GM19397 (cell line): ENCODE data around the gene HLA-E.
"Not testable (repeated sequence)": the region's sequence is repeated elsewhere in the genome, so short reads cannot be mapped to it uniquely, and the experiment has no call there.

ENCODE experiments used
- ATAC-seq: cut with Tn5 transposase; IDR thresholded peaks from one replicate; pipeline ENCODE4 v1.9.1; 2021; ENCODE audit warnings: mild to moderate bottlenecking, moderate library complexity; ENCODE audit not compliant: unreplicated experiment

Gene HLA-E

DNA sequence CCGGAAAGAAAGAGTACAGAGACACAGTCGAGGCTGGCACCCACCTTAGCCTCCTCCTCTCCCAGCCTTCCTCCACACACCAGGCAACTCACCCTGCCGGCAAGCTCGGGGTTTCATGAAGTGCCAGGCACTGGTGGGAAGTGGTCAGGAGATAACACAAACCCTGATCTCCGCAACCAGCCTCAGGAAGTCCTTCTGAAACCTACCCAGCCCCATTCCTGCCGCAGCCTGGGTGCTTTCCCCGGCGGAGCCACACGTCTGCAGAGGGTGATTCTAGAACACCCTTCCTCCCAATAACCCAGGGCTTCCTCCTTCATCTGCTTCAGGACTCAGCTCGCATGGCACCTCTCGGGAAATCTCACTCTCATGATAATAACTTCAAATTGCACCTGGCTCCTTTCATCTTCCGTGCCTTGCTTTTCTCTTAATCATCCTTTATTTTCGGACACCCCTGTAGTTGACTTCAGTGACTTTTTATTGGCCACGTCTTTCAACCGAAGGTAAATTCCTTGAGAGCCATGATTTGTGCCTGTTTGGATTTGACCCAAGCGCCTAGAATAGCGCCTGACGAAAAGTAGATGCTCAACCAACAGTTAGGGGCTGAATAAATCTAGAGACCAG lies 8.7 kb upstream of the HLA-E start:
- ATAC-seq, result no peak

DNA sequence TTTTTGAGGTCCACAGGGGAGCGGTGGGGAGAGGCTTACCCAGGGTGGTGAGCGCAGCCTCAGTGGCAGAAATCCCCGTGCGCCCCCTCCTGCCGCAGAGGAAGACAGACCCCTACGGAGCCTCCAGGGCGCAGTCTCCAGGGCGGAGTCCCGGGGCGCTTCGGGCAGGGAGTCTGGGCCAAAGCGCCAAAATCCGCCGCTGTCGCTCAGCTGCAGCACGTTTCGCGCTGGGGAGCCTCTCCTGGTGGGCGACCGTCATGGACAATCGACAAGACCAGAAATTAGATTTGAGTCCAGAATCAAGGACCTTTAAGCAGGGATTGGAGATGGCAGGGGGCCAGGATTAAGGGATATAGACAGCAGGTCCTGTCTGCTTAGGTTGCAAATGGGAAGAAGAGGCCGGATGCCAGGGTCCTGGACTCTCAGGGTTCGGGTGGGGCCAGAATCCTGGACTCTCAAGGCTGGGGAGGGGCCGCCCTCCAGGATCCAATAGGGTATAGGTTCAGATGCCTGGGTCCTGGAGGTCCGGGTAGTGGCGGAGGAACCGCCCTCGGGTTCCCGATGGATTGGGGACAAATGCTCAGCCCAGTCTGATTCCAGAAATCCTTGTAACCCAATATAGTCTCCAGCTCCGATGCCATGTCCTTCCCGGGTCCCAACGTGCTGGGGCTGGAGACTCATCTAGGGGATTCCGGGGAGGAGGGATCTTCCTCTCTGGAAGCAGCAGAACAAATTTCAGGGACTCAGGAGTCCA lies 7.9 kb upstream of the HLA-E start:
- ATAC-seq, result no peak

DNA sequence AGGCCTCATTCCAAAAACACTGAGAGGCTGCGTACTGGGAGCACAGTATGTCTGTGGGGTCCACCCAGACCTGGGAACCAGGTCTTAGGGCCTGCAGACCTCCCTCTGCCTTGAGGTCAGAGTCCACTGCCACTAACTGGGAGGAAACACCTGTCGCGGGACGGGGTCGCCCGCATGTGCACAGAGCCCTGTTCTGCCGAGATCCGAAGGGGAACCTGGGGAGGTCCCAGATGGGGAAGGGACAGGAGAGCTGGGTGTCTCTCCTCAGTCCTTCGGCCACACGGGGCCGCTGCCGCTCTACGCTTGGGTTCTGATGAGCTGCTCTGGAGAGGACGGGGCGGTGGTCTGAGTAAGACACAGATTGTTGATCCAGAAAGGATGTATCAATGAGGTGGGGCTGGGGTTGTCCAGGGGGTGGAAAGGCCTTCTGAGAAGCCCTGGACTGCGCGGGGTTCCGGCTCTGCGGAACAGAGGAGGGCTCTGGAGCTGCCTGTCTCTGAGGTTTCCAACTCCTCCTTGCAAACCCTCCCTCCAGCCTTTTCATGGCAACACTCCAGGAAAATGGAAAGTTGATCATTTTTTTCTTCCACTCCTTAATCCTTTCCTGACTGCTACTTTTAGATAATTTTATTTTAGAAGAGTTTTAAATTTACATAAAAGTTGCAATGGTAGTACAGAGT lies 7.2 kb upstream of the HLA-E start:
- ATAC-seq, result peak; percentile 61

DNA sequence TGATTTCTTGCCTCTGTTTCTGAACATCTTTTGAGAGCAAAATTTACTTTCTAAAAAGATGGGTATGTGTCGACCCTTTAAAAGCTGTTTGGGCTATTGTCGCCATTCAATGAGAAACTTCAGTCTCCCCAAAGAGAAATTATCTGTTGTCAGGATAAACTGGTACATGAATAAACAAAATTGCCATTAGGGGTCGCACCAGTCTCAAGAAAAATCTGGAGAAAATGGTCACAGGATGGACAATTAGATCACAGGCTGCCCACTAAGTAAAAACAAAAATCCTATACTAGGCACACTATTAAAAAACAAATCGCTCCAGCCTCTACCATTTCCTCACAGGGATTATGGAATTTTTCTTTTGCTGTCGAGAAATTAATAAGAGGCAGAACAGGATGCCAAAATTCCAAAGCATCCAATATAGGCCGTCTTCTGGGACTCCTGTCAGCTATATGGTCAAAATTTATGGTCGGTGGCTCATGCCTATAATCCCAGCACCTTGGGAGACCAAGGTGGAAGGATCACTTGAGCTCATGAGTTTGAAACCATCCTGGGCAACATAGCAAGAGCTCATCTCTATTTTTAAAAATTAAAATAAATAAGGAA lies 5.5 kb upstream of the HLA-E start:
- no peak for ATAC-seq

DNA sequence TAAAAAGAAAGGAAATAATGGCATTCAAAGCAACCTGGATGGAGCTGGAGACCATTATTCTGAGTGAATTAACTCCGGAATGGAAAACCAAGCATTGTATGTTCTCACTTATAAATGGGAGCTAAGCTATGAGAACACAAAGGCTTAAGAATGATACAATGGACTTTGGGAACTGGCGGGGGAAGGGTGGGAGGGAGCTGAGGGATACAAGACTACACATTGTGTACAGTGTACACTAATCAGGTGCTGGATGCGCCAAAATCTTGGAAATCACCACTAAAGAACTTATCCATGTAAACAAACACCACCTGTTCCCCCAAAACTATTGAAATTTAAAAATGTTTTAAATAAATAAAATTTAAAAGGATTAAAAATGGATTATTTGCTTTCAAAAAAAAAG lies 4.1 kb upstream of the HLA-E start:
- ATAC-seq, result no peak

DNA sequence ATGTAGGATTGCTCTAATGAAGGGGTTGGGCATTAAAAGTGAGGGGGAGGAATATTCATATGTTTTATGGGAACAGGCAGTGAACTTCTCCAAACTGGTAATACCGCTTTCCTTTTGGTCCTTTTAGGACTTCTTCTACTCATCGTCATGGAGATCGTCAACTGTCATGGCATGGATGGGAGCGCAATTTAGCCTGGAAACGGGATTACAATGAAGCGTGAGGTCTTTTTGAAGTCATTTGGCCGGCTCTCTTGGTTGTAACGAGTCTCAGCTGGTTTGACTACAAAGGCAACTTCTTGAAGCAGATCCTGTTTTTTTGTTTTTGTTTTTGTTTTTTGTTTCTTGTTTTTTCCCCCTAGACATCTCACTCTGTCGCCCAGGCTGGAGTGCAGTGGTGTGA lies 1.4 kb upstream of the HLA-E start:
- ATAC-seq, result no peak

DNA sequence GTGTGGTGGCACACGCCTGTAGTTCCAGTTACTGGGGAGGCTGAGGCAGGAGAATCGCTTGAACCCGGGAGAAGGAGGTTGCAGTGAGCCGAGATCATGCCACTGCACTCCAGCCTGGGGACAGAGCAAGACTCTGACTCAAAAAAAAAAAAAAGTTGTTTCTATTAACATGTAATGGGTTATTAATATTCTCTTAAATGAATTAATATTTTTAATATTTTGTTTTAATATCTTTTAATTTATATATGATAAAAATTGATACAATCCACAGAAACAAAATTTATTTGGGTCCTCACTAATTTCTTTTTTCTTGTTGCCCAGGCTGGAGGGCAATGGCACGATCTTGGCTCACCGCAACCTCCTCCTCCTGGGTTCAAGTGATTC lies 620 bp upstream of the HLA-E start:
- ATAC-seq, result not testable (repeated sequence)

DNA sequence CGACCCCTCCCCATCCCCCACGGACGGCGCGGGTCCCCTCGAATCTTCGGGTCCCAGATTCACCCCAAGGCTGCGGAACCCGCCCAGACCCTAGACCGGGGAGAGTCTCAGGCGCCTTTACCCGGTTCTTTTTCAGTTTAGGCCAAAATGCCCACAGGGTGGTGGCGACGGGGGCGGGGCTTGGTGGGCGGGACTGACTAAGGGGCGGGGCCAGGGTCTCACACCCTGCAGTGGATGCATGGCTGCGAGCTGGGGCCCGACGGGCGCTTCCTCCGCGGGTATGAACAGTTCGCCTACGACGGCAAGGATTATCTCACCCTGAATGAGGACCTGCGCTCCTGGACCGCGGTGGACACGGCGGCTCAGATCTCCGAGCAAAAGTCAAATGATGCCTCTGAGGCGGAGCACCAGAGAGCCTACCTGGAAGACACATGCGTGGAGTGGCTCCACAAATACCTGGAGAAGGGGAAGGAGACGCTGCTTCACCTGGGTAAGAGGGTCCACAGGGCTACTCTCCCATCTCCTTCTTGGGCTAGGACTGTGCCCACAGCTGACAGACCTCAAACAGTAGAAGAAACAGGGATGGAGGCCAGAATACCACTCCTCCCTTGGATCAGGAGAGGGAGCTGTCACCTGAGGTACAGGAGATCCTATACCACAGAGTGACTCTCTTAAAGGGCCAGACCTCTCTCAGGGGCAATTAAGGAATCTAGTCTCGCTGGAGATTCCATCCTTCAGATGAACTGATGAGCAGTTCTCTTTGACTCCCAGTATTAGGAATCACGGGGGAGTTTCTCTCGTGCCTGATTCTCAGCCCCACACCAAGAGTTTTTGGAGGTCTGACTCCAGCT lies 942 bp downstream of the HLA-E start:
- ATAC-seq, result no peak

DNA sequence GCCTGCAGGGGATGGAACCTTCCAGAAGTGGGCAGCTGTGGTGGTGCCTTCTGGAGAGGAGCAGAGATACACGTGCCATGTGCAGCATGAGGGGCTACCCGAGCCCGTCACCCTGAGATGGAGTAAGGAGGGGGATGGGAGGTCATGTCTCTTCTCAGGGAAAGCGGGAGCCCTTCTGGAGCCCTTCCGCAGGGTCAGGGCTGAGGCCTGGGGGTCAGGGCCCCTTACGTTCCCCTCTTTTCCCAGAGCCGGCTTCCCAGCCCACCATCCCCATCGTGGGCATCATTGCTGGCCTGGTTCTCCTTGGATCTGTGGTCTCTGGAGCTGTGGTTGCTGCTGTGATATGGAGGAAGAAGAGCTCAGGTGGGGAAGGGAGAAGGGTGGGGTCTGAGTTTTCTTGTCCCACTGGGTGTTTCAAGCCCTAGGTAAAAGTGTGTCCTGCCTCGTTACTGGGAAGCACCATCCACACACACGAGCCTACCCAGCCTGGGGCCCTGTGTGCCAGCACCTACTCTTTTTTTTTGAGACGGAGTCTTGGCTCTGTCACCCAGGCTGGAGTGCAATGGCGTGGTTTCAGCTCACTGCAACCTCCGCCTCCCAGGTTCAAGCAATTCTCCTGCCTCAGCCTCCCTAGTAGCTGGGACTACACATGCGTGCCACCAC lies 2.1 kb downstream of the HLA-E start:
- ATAC-seq, result not testable (repeated sequence)

DNA sequence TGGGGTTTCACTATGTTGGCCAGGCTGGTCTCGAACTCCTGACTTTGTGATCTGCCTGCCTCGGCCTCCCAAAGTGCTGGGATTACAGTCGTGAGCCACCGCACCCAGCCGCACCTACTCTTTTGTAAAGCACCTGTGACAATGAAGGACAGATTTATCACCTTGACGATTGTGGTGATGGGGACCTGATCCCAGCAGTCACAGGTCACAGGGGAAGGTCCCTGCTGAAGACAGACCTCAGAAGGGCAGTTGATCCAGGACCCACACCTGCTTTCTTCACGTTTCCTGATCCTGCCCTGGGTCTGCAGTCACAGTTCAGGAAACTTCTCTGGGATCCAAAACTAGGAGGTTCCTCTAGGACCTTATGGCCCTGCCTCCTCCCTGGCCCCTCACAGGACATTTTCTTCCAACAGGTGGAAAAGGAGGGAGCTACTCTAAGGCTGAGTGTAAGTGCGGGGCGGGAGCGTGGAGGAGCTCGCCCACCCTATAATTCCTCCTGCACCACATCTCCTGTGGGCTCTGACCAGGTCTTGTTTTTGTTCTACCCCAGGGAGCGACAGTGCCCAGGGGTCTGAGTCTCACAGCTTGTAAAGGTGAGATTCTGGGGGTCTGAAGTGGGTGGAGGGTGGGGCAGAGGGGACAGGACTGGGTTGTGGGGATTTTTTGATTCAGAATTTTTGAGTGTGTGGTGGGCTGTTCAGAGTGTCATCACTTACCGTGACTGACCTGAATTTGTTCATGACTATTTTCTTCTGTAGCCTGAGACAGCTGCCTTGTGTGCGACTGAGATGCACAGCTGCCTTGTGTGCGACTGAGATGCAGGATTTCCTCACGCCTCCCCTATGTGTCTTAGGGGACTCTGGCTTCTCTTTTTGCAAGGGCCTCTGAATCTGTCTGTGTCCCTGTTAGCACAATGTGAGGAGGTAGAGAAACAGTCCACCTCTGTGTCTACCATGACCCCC lies 3.0 kb downstream of the HLA-E start:
- no peak for ATAC-seq

DNA sequence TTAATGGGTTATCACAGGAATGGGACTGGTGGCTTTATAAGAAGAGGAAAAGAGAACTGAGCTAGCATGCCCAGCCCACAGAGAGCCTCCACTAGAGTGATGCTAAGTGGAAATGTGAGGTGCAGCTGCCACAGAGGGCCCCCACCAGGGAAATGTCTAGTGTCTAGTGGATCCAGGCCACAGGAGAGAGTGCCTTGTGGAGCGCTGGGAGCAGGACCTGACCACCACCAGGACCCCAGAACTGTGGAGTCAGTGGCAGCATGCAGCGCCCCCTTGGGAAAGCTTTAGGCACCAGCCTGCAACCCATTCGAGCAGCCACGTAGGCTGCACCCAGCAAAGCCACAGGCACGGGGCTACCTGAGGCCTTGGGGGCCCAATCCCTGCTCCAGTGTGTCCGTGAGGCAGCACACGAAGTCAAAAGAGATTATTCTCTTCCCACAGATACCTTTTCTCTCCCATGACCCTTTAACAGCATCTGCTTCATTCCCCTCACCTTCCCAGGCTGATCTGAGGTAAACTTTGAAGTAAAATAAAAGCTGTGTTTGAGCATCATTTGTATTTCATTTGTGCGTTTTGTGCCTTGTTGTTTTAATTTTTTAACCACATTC lies 4.4 kb downstream of the HLA-E start:
- ATAC-seq, result no peak

DNA sequence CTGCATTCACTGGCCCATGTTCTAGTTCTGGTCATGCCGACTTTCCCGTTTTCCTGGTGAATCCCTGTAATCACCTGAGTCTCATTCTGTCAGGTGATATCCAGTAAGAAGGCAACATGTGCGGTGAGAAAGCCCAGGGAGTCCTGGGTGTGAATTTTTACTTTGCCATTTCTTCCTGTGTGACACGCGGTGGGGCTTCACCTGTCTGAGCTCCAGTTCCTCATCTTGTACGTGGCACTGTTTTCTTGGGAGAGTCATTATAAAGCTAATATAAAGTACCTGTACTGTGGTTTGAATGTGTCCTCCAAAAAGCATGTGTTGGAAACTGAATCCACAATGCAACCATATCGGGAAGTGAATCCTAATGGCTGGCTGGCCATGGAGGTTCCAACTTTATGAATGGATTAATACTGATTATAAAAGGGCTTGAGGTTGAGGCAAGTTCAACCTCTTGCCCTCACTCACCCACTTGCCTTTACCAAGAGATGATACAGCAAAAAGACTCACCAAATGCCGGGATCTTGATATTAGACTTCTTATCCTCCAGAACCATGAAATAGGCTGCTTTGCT lies 5.1 kb downstream of the HLA-E start:
- ATAC-seq, result no peak

DNA sequence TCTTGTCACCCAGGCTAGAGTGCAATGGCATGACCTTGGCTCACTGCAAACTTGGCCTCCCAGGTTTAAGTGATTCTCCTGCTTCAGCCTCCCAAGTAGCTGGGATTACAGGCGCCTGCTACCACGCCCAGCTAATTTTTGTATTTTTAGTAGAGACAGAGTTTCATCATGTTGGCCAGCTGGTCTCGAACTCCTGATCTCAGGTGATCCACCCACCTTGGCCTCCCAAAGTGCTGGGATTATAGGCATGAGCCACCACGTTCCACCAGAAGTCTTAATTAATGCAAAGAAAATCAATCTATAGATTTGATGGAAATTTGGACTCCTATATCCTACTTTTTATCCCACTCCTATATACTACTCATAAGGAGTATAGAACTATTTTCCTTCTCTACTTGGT lies 5.8 kb downstream of the HLA-E start:
- not testable (repeated sequence) for ATAC-seq

DNA sequence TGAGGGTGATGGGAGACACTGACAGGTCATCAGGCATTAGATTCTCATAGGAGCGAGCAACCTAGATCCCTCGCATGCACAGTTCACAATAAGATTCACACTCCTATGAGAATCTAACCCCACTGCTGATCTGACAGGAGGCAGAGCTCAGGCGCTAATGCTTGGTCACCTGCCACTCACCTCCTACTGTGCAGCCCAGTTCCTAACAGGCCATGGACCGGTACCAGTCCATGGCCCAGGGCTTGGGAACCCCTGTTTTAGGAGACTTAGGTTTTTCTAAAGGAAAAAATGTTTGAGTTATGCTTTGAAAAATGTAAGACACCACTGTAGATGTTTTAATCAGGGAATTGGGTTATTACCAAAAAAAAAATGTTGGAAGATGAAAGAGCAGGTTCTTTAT lies 6.7 kb downstream of the HLA-E start:
- ATAC-seq, result no peak

DNA sequence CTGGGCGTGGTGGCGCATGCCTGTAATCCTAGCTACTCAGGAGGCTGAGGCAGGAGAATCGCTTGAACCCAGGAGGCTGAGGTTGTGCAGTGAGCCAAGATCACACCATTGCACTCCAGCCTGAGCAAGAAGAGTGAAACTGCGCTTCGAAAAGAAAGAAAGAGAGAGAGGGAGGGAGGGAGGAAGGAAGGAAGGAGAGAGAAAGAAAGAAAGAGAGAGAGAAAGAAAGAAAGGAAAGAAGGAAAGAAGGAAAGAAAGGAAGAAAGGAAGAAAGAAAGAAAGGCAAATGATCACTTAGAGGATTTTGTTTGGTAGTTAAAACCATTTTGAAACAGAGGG lies 7.9 kb downstream of the HLA-E start:
- ATAC-seq, result not testable (repeated sequence)

DNA sequence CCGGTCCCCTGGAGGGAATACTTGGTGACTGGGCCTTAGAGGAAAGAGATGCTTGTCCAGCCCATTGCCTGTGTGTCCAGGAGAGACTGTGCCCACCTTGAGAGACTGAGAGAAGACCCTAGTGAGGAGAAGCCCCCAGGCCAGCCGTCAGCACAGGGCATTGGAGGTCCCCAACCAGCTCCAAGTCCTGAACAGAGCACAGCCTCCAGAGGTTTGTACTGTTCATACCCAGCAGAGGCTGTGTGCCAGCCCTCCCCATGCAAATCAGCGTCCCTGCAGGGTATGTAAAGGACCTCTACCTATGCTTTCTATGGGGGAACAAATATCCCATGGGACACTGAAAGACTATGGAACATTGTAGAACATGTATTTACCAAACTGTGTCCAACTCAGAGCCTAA lies 8.4 kb downstream of the HLA-E start:
- ATAC-seq, result no peak

DNA sequence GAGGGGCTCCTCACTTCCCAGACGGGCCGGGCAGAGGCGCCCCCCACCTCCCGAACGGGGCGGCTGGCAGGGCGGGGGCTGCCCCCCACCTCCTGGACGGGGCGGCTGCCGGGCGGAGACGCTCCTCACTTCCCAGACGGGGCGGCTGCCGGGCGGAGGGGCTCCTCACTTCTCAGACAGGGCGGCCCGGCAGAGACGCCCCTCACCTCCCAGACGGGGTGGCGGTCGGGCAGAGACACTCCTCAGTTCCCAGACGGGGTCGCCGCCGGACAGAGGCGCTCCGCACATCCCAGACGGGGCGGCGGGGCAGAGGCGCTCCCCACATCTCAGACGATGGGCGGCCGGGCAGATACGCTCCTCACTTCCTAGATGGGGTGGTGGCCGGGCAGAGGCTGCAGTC lies 9.4 kb downstream of the HLA-E start:
- not testable (repeated sequence) for ATAC-seq
